Pancreas (tissue), 10 donors: ENCODE measurements around the gene SLC49A4. TPM values are rescaled to one million over a fixed set of nuclear protein-coding genes. Genes with fewer than 3 reads are reported as not detected.

Experiments
- ATAC-seq, 4 donors: fragments of 200-7000 bp; cut with Tn5 transposase; one replicate each; pipeline versions ENCODE4 v1.8.0 to v1.9.1; 2020; ENCODE audit warnings: mild to moderate bottlenecking in 4 of 4, moderate library complexity in 4 of 4
- DNase-seq, 6 donors: peaks; one replicate each; pipeline ENCODE4 v3.0.0-alpha.2; 2020
- FAIRE-seq: peaks from 2 replicates; lab custom pipeline; 2012; peaks lifted over from hg19 to GRCh38; lab: Jason Lieb, UNC
- H3K27ac ChIP-seq, 4 donors: fragments of 200-600 bp; sonication (generic); 1 replicate in 3 of 4; 2 replicates in 1 of 4; pipeline versions ENCODE4 v1.5.0 to v1.8.0; 2020
- H3K27me3 ChIP-seq, 4 donors: fragments of 200-600 bp; one replicate each; pipeline ENCODE4 v1.8.0; 2021
- H3K36me3 ChIP-seq, 3 donors: fragments of 200-600 bp; sonication (generic) in 1 of 3; one replicate each; pipeline versions ENCODE4 v1.5.0 to v1.8.0; 2020 to 2021
- H3K4me1 ChIP-seq, 3 donors: fragments of 200-600 bp; one replicate each; pipeline ENCODE4 v1.8.0; 2021
- H3K4me3 ChIP-seq, 4 donors: fragments of 200-600 bp; sonication (generic) in 2 of 4; one replicate each; pipeline versions ENCODE4 v1.5.0 to v1.8.0; 2020 to 2021
- H3K9me3 ChIP-seq, 4 donors: fragments of 200-600 bp; one replicate each; pipeline ENCODE4 v1.8.0; 2021
- WGBS, 2 donors: extraction: QIAGEN DNeasy Blood & Tissue Kit; methylation state at CpG; one replicate each; pipeline ENCODE4 v1.1.7; 2013; 5-methylcytosine and 5-hydroxymethylcytosine counted together
- intact Hi-C, 3 donors: fragments of 100-400 bp; cut with DNase I; formaldehyde crosslinking; loops; one replicate each; pipeline versions ENCODE4 v1.11.1 to v1.14.2; 2022
- polyA plus RNA-seq, 2 donors: library from polyadenylated mRNA; stranded (reverse); fragments of 200-250 nt; gene quantifications; one replicate each; pipeline ENCODE4 v1.2.3, GENCODE V29; 2013
- total RNA-seq, 6 donors: library from RNA; stranded (reverse); fragmentation: NEBNext Ultra II Directional in 4 of 6; extraction: Animal tissue kit (Norgen Biotek cat#: 25700) in 4 of 6; gene quantifications; one replicate each; pipeline versions ENCODE4 v1.2.1 to v1.2.4, GENCODE V29; 2021 to 2023
- TF ChIP-seq, protein P1 (sequence below), 4 donors: fragments of 200-600 bp; sonication (generic) in 3 of 4; IDR thresholded peaks; one replicate each; pipeline versions ENCODE4 v1.5.0 to v1.8.0; 2021; ENCODE audit warnings: antibody characterized with exemption in 4 of 4
- donor health status: healthy with polysubstance abuse.
- donor health status: DM: no; HTN: no; CAD: no; lungs with moderate emphysema.
- donor health status: DM: no; HTN: no; CAD: no.
- donor health status: control.
- donor health status: control.
- donor health status: Bipolar disorder and iron deficiency.
- donor health status: DM: yes; HTN: yes; CAD: no.
- donor health status: DM: no; HTN: no; CAD: no.
- donor health status: DM: no; HTN: no; CAD: no.
- donor health status: DM: yes; HTN: yes; CAD: no.

SLC49A4 gene
- total and polyA plus RNA-seq, 8 donors, result 3.4 to 13.7 (median 10.9) TPM

DNA sequence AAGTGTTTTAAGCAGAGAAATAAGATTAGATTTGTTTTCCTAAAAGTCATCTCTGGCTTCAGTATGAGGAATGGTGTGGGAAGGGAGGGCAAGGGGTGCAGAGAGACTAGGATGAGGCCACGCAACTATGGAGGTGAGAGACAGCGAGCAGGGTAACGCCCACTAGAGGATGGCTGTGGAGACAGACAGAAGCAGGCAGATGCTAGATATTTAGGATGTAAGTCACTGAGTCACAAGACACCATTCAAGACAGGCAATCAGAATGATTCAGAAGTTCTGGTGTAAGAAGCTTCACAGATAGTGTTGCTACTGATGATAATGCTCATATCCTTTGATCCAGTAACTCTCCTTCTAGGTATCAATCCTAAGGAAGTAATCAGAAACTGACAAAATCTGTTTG lies 20.3 kb upstream of the SLC49A4 start:
- Histone ChIP-seq H3K27me3 (no peaks in the 10 kb centered on the region), H3K36me3 (no peaks in the 10 kb centered on the region), H3K4me3 (no peak overlapping the region), H3K9me3 (no peaks in the 10 kb centered on the region), H3K4me1 (no peaks in the 10 kb centered on the region), H3K27ac (peak overlapping the region in 1 of 4 donors; percentile 0)
- no peak for DNase-seq
- 93 to 97% methylated on average over 3 of the region's 3 CpGs for WGBS, 2 donors
- TF ChIP-seq, protein P1, sequence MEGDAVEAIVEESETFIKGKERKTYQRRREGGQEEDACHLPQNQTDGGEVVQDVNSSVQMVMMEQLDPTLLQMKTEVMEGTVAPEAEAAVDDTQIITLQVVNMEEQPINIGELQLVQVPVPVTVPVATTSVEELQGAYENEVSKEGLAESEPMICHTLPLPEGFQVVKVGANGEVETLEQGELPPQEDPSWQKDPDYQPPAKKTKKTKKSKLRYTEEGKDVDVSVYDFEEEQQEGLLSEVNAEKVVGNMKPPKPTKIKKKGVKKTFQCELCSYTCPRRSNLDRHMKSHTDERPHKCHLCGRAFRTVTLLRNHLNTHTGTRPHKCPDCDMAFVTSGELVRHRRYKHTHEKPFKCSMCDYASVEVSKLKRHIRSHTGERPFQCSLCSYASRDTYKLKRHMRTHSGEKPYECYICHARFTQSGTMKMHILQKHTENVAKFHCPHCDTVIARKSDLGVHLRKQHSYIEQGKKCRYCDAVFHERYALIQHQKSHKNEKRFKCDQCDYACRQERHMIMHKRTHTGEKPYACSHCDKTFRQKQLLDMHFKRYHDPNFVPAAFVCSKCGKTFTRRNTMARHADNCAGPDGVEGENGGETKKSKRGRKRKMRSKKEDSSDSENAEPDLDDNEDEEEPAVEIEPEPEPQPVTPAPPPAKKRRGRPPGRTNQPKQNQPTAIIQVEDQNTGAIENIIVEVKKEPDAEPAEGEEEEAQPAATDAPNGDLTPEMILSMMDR (IDR thresholded peaks at IDR 0.05), result no peak
- intact Hi-C loops, result no loop called here
- ATAC-seq, result peak in 1 of 4 donors; percentile 39
- FAIRE-seq, result no peak

DNA sequence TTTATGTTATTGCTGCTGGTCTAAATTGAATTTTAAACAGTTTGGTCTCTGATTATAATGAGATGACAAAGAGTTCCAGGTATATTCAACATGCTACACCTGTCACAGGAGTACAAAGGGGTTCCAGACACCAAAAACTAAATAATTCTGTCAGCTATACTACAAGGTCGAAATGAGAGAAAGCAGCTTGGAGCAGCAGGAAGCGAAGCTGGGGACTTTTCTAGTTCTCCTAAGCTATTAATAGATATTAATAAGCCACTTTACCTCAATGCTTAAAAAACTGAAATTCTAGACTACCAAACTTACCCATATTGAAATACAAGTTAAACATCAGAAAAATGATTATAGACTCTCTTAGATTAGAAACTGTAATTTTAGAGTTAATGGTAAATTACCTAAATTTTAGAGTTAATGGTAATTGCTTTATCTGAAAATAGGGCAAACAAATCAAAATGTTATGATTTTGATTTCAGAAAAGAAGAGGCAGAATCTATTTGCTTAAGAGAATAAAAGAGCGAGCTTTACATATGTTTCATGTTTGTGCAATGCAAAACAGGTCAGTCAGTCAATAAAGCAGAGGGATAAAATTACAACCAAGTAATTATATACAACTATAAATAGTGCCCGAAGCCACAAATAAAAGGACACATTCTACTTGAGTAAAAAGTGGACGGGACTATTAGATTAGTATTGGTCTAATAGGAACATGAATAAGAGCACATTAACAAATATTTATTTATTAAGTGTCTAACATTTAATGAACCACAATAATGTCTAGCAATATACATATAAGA lies 18.0 kb upstream of the SLC49A4 start:
- no peaks in the 10 kb centered on the region for H3K36me3 ChIP-seq
- H3K4me1 ChIP-seq, result no peaks in the 10 kb centered on the region
- no peaks in the 10 kb centered on the region for H3K9me3 ChIP-seq
- no peak for ATAC-seq
- DNase-seq, result no peak
- H3K27me3 ChIP-seq, result no peaks in the 10 kb centered on the region
- no peak overlapping the region for H3K4me3 ChIP-seq
- no peak overlapping the region for H3K27ac ChIP-seq
- intact Hi-C loops, result no loop called here
- TF ChIP-seq, protein P1 (IDR thresholded peaks at IDR 0.05), result no peak
- WGBS, 2 donors, result 59 to 72% methylated on average over 5 of the region's 5 CpGs
- no peak for FAIRE-seq

DNA sequence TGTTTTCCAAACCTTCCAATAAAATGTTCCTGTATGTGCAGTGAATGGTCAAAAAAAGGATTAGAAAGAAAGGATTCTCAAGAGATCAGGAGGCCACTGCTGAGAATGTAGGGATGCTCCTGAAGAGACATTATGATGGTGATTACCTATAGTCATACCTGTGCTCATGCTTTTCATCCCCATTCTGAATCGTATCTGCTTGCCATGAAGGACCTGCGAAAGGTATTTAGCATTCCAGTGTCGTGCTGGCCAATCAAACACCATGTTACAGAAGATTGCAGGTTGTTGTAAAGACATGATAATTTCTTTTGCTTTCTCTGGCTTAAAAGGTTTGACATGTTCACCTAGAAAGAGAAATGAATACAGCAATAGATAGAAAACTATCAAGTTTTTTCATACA lies 17.3 kb upstream of the SLC49A4 start:
- TF ChIP-seq, protein P1 (IDR thresholded peaks at IDR 0.05), result no peak
- H3K36me3 ChIP-seq, result no peaks in the 10 kb centered on the region
- DNase-seq (no peak), ATAC-seq (no peak), FAIRE-seq (no peak)
- WGBS, 2 donors, result 89% methylated on average over 3 of the region's 3 CpGs
- no peak overlapping the region for H3K27ac ChIP-seq
- H3K27me3 ChIP-seq, result no peaks in the 10 kb centered on the region
- H3K9me3 ChIP-seq, result no peaks in the 10 kb centered on the region
- no peaks in the 10 kb centered on the region for H3K4me1 ChIP-seq
- H3K4me3 ChIP-seq, result no peak overlapping the region
- intact Hi-C loops, result no loop called here

DNA sequence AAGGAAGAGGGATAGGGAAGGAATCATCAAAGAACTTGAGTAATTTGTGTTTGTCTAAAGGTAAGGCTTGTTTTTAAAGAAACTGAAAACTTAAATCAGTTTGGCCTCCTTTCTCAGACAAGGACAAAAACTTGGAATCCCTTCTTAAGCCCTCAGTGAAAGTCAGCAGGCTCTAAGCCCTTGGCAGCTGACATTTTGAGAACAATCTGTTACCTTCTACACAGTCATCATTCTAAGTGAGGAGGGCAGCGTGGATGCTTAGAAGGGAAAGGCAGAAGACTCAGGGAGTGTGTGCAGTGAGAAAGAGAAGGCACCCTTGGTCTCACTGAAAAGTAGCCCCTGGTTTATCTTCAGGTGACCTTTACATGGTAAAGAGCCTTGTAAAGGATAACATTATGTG lies 12.1 kb upstream of the SLC49A4 start:
- intact Hi-C loops, result no loop called here
- Histone ChIP-seq H3K27me3 (no peaks in the 10 kb centered on the region), H3K27ac (no peak overlapping the region), H3K9me3 (no peaks in the 10 kb centered on the region), H3K36me3 (no peaks in the 10 kb centered on the region), H3K4me3 (no peak overlapping the region), H3K4me1 (no peaks in the 10 kb centered on the region)
- FAIRE-seq (no peak), DNase-seq (no peak), ATAC-seq (no peak)
- WGBS, 2 donors, result 91 to 96% methylated on average over 1 of the region's 1 CpG
- TF ChIP-seq, protein P1 (IDR thresholded peaks at IDR 0.05), result no peak

DNA sequence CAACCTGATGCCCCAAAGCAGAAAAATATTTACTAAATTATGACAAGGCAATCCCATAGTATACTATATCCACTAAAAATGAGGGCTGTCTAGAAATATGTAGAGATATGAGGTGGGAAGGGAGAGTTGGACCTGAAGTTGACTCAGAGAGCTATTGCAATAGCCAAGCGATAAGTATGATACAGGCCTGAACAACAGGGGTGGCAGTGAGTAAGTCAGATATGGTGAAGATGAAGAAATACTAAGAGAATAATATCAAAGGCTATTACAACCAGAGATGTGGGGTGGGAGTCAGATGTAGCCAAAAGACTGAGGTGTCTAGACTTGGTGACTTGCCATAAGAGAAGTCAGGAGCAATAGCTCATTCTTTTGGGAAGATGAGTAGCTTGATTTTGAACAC lies 10.4 kb upstream of the SLC49A4 start:
- Histone ChIP-seq H3K27ac (no peak overlapping the region), H3K4me1 (no peaks in the 10 kb centered on the region), H3K36me3 (no peaks in the 10 kb centered on the region), H3K9me3 (no peaks in the 10 kb centered on the region), H3K4me3 (no peak overlapping the region), H3K27me3 (no peaks in the 10 kb centered on the region)
- 97 to 99% methylated on average over 1 of the region's 1 CpG for WGBS, 2 donors
- ATAC-seq, result no peak
- no peak for DNase-seq
- intact Hi-C loops, result no loop called here
- TF ChIP-seq, protein P1 (IDR thresholded peaks at IDR 0.05), result no peak
- no peak for FAIRE-seq
